Ishikawa (cell line): ENCODE results near the gene CARD11.

Source experiments
- CEBPB ChIP-seq: IDR thresholded peaks from 2 replicates; pipeline ENCODE4 v1.6.1; 2012
- CREB1 ChIP-seq: IDR thresholded peaks from 2 replicates; pipeline ENCODE4 v1.6.1; 2012; ENCODE audit warnings: low read depth
- EGR1 ChIP-seq: IDR thresholded peaks from 2 replicates; pipeline ENCODE4 v1.6.1; 2012
- EP300 ChIP-seq: IDR thresholded peaks from 2 replicates; pipeline ENCODE4 v1.6.1; 2012; ENCODE audit warnings: borderline replicate concordance
- FOXM1 ChIP-seq: IDR thresholded peaks from 2 replicates; pipeline ENCODE4 v1.6.1; 2012; ENCODE audit warnings: low read depth, borderline replicate concordance
- MAX ChIP-seq: IDR thresholded peaks from 2 replicates; pipeline ENCODE4 v1.6.1; 2012
- NFIC ChIP-seq: IDR thresholded peaks from 2 replicates; pipeline ENCODE4 v1.6.1; 2012
- RAD21 ChIP-seq: IDR thresholded peaks from 2 replicates; pipeline ENCODE4 v1.6.1; 2012; ENCODE audit warnings: low read depth
- REST ChIP-seq: IDR thresholded peaks from 2 replicates; pipeline ENCODE4 v1.6.1; 2012; ENCODE audit warnings: low read depth, mild to moderate bottlenecking
- TAF1 ChIP-seq: IDR thresholded peaks from 2 replicates; pipeline ENCODE4 v1.6.1; 2012; ENCODE audit warnings: low read depth, mild to moderate bottlenecking
- TCF12 ChIP-seq: IDR thresholded peaks from 2 replicates; pipeline ENCODE4 v1.6.1; 2012; ENCODE audit warnings: low read depth
- TEAD4 ChIP-seq: IDR thresholded peaks from 2 replicates; pipeline ENCODE4 v1.6.1; 2012
- USF1 ChIP-seq: IDR thresholded peaks from 2 replicates; pipeline ENCODE4 v1.6.1; 2012
- YY1 ChIP-seq: IDR thresholded peaks from 2 replicates; pipeline ENCODE4 v1.6.1; 2012; ENCODE audit warnings: low read depth
- ZBTB7A ChIP-seq: IDR thresholded peaks from 2 replicates; pipeline ENCODE4 v1.6.1; 2012; ENCODE audit warnings: low read depth

The CARD11 gene

DNA sequence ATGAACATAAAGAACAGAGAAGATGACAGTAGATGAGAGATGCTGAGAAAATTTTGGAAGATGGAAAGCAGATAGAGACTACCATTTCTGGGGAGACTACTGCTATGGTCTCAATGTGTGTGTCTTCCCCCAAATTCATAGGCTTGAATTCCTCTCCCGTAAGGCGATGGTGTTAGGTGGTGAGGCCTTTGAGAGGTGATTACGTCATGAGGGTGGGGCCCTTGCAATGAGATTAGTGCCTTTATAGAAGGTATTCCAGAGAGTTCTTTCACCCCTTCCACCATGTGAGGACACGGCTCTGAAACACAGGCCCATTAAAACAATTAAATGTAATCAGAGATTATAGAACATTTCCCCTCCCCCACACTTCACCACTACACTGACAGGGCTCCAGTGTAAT lies 23.9 kb downstream of the CARD11 start:
- no peak for TF ChIP-seq EP300
- no peak for TF ChIP-seq FOXM1
- TF ChIP-seq USF1: no peak
- no peak for TF ChIP-seq TAF1
- no peak for TF ChIP-seq MAX
- TF ChIP-seq ZBTB7A: no peak
- no peak for TF ChIP-seq TEAD4
- no peak for TF ChIP-seq NFIC
- TF ChIP-seq YY1: no peak
- TF ChIP-seq TCF12: no peak

- no peak for TF ChIP-seq FOXM1
- TF ChIP-seq EGR1: no peak
- TF ChIP-seq EP300: no peak
- no peak for TF ChIP-seq RAD21
- TF ChIP-seq CREB1: no peak
- TF ChIP-seq REST: no peak
- TF ChIP-seq NFIC: no peak
- TF ChIP-seq CEBPB: no peak
- no peak for TF ChIP-seq USF1
- no peak for TF ChIP-seq YY1
Measured at GRCh38 chr7:3013975-3014792, 29.5 kb downstream of the CARD11 start.

DNA sequence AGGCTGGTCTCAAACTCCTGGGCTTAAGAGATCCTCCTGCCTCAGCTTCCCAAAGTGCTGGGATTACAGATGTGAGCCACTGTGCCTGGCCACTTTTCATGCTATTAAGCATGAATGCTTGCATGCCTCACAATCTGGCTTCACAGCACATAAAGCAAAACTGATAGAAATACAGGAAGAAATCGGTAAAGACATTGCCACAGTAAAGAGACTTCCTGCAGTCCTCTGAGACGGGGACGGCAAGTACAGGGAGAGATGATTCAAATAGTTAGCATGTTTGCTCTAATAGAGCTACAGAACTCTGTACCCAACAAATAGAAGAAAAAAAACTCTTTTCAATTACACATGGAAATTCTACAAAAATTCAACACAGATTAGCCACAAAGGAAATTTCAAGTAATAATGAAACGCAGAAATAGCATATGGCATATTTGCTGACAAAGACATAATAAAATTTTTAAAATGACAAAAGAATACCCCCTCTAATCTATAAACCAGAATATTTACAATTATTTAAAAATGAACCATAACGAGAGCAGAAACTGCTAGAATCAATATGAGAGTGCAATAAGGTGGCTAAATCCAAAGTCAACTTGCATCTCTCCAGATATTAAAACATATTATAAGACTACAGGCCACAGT lies 32.3 kb downstream of the CARD11 start:
- TF ChIP-seq MAX (no peak), TEAD4 (no peak), EP300 (no peak), REST (no peak), RAD21 (no peak), YY1 (no peak), ZBTB7A (no peak), TCF12 (no peak), CREB1 (no peak), TAF1 (no peak), NFIC (no peak), USF1 (no peak), FOXM1 (no peak), CEBPB (no peak), EGR1 (no peak)

- TF ChIP-seq EP300 (no peak), TCF12 (no peak), RAD21 (no peak), EGR1 (no peak), CEBPB (no peak), REST (no peak), TAF1 (no peak), USF1 (no peak), ZBTB7A (no peak), NFIC (no peak), CREB1 (no peak), FOXM1 (no peak), MAX (no peak), TEAD4 (no peak), YY1 (no peak)
Measured at GRCh38 chr7:3010161-3010560, 33.5 kb downstream of the CARD11 start.
